ENCODE measurements around the gene TLR2.

GRCh38 chr4:153733751-153734448, 49.8 kb downstream of the TLR2 start:
- no peak for TF ChIP-seq CTCF (IDR thresholded peaks at IDR 0.05)
- no peak for TF ChIP-seq EZH2 (IDR thresholded peaks at IDR 0.05)
- TF ChIP-seq EZH2phosphoT487 (IDR thresholded peaks at IDR 0.05): no peak
